GM23338 (cell line): ENCODE data around the gene KRTAP4-6. TPM values are rescaled to one million over a fixed set of nuclear protein-coding genes. Genes with fewer than 3 reads are reported as not detected.

Experiments
- ATAC-seq: fragments of 200-7000 bp; cut with Tn5 transposase; 3 replicates; pipeline ENCODE4 v1.9.1; 2020
- DNase-seq: peaks from one replicate; pipeline ENCODE4 v3.0.0-alpha.2; 2015; ENCODE audit warnings: low spot score
- H2AFZ ChIP-seq: fragments of 200-600 bp; sonication (generic); 2 replicates; pipeline ENCODE4 v1.8.0; 2016; ENCODE audit warnings: antibody characterized with exemption, mild to moderate bottlenecking, moderate library complexity
- H3F3A ChIP-seq: fragments of 200-600 bp; sonication (generic); replicated peaks from 2 replicates; pipeline ENCODE4 v1.8.0; 2017; ENCODE audit warnings: antibody characterized with exemption, mixed run types, low read depth
- H3K27ac ChIP-seq: fragments of 200-600 bp; sonication (generic); 2 replicates; pipeline ENCODE4 v1.6.1; 2016; ENCODE audit warnings: low read depth
- H3K27me3 ChIP-seq: fragments of 200-600 bp; sonication (generic); 2 replicates; pipeline ENCODE4 v1.8.0; 2016; ENCODE audit warnings: mild to moderate bottlenecking, mixed run types, moderate library complexity; ENCODE audit not compliant: insufficient read depth
- H3K36me3 ChIP-seq: fragments of 200-600 bp; sonication (generic); 2 replicates; pipeline ENCODE4 v1.8.0; 2016; ENCODE audit warnings: mild to moderate bottlenecking; ENCODE audit not compliant: insufficient read depth
- H3K4me1 ChIP-seq: fragments of 200-600 bp; sonication (generic); 2 replicates; pipeline ENCODE4 v1.8.0; 2016; ENCODE audit warnings: mild to moderate bottlenecking, moderate library complexity; ENCODE audit not compliant: insufficient read depth
- H3K4me2 ChIP-seq: fragments of 200-600 bp; sonication (generic); 2 replicates; pipeline ENCODE4 v1.7.1; 2017; ENCODE audit warnings: mixed run types
- H3K4me3 ChIP-seq: fragments of 200-600 bp; sonication (generic); 2 replicates; pipeline ENCODE4 v1.6.1; 2016; ENCODE audit warnings: mixed run types
- H3K79me2 ChIP-seq: fragments of 200-600 bp; sonication (generic); replicated peaks from 2 replicates; pipeline ENCODE4 v1.8.0; 2017; ENCODE audit warnings: mild to moderate bottlenecking; ENCODE audit not compliant: insufficient read depth
- H3K9me2 ChIP-seq: fragments of 200-600 bp; sonication (generic); 2 replicates; pipeline ENCODE4 v1.8.0; 2017; ENCODE audit not compliant: insufficient read depth
- H4K20me1 ChIP-seq: fragments of 200-600 bp; sonication (generic); replicated peaks from 2 replicates; pipeline ENCODE4 v1.8.0; 2017; ENCODE audit warnings: mild to moderate bottlenecking; ENCODE audit not compliant: insufficient read depth
- H3K27ac Mint-ChIP-seq: 2 replicates; pipeline ENCODE4 v1.8.0; 2020; ENCODE audit warnings: inconsistent platforms, mild to moderate bottlenecking, moderate library complexity, mixed read lengths
- H3K27me3 Mint-ChIP-seq: 3 replicates; pipeline ENCODE4 v1.8.0; 2022; ENCODE audit warnings: low read depth, mild to moderate bottlenecking, moderate library complexity, mixed read lengths, inconsistent platforms; ENCODE audit not compliant: insufficient read depth, poor library complexity
- H3K36me3 Mint-ChIP-seq: 3 replicates; pipeline ENCODE4 v1.8.0; 2021; ENCODE audit warnings: low read depth, mild to moderate bottlenecking, inconsistent platforms, moderate library complexity, mixed read lengths
- H3K4me1 Mint-ChIP-seq: 3 replicates; pipeline ENCODE4 v1.8.0; 2020; ENCODE audit warnings: mild to moderate bottlenecking, inconsistent platforms, mixed read lengths
- H3K4me3 Mint-ChIP-seq: 3 replicates; pipeline ENCODE4 v1.8.0; 2021; ENCODE audit warnings: moderate library complexity, mild to moderate bottlenecking, inconsistent platforms, mixed read lengths
- H3K9me3 Mint-ChIP-seq: 3 replicates; pipeline ENCODE4 v1.8.0; 2020; ENCODE audit warnings: moderate library complexity, mild to moderate bottlenecking, inconsistent platforms, mixed read lengths
- CREB1 ChIP-seq: fragments of 250-450 bp; sonication (Bioruptor Pico); IDR thresholded peaks from 2 replicates; pipeline ENCODE4 v1.5.0; 2020; ENCODE audit warnings: low read depth, mild to moderate bottlenecking, moderate library complexity
- EZH2 ChIP-seq: fragments of 200-600 bp; sonication (generic); IDR thresholded peaks from one replicate; pipeline ENCODE4 v1.8.0; 2017; ENCODE audit warnings: antibody characterized with exemption, mild to moderate bottlenecking, low read depth; ENCODE audit not compliant: unreplicated experiment
- JUNB ChIP-seq: IDR thresholded peaks from one replicate; pipeline ENCODE4 v1.6.1; 2016; ENCODE audit warnings: antibody characterized with exemption; ENCODE audit not compliant: unreplicated experiment
- NANOG ChIP-seq: IDR thresholded peaks from 2 replicates; pipeline ENCODE4 v1.6.1; 2016; ENCODE audit warnings: antibody characterized with exemption, borderline replicate concordance
- POLR2AphosphoS5 ChIP-seq: IDR thresholded peaks from 2 replicates; pipeline ENCODE4 v1.6.1; 2016; ENCODE audit warnings: antibody characterized with exemption, low read depth
- REST ChIP-seq: IDR thresholded peaks from one replicate; pipeline ENCODE4 v1.6.1; 2018; ENCODE audit warnings: antibody characterized with exemption; ENCODE audit not compliant: unreplicated experiment
- STAT1 ChIP-seq: IDR thresholded peaks from one replicate; pipeline ENCODE4 v1.6.1; 2016; ENCODE audit warnings: antibody characterized with exemption; ENCODE audit not compliant: unreplicated experiment
- ZNF331 ChIP-seq: fragments of 250-450 bp; sonication (Bioruptor Pico); IDR thresholded peaks from 2 replicates; pipeline ENCODE4 v1.5.0; 2020; ENCODE audit warnings: low read depth, mild to moderate bottlenecking, moderate library complexity
- polyA plus RNA-seq: library from polyadenylated mRNA; unstranded; fragments of >200 nt; fragmentation: Nextera tagmentation; extraction: Ambion mirVana; gene quantifications from 2 replicates; pipeline ENCODE4 v1.2.1, GENCODE V29; 2016
- total RNA-seq: library from RNA; depleted of rRNA; stranded (reverse); fragments of >200 nt; shearing (Covaris generic); gene quantifications from 2 replicates; pipeline ENCODE4 v1.2.3, GENCODE V29; 2014
- TF ChIP-seq, protein P1 (sequence below), 2 experiments: fragments of 200-600 bp in 1 of 2; sonication (generic) in 1 of 2; conservative IDR thresholded peaks; 2 replicates each; pipeline versions ENCODE4 v1.5.1 to v1.6.1; 2016 to 2017; ENCODE audit warnings: antibody characterized with exemption in 2 of 2, low read depth in 2 of 2, mild to moderate bottlenecking in 2 of 2, moderate library complexity in 1 of 2
- TF ChIP-seq, protein P2 (sequence below): IDR thresholded peaks from 2 replicates; pipeline ENCODE4 v1.6.1; 2016; ENCODE audit warnings: antibody characterized with exemption
- TF ChIP-seq, protein P3 (sequence below): fragments of 250-450 bp; sonication (Bioruptor Pico); IDR thresholded peaks from 2 replicates; pipeline ENCODE4 v1.5.0; 2020; ENCODE audit warnings: mild to moderate bottlenecking, moderate library complexity

KRTAP4-6 gene
- total and polyA plus RNA-seq, 2 experiments from 2014 or later = not detected

DNA sequence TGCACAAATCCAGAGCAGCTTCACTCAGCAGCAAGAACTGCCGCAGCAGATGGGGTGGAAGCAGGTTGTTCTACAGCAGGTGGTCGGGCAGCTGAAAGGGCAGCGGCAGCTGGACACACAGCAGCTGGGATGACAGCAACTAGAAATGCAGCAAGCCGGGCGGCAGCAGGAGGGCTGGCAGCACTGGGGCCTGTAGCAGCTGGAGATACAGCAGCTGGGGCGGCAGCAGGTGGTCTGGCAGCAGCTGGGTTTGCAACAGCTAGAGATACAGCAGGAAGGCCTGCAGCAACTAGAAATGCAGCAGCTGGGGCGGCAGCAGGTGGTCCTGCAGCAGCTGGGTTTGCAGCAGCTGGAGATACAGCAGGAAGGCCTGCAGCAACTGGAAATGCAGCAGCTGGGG lies 27.2 kb upstream of the KRTAP4-6 start (continued):
- TF ChIP-seq CREB1 (CRISPR knock-in tag) = no peak
- no peak for TF ChIP-seq JUNB
- TF ChIP-seq, protein P1, sequence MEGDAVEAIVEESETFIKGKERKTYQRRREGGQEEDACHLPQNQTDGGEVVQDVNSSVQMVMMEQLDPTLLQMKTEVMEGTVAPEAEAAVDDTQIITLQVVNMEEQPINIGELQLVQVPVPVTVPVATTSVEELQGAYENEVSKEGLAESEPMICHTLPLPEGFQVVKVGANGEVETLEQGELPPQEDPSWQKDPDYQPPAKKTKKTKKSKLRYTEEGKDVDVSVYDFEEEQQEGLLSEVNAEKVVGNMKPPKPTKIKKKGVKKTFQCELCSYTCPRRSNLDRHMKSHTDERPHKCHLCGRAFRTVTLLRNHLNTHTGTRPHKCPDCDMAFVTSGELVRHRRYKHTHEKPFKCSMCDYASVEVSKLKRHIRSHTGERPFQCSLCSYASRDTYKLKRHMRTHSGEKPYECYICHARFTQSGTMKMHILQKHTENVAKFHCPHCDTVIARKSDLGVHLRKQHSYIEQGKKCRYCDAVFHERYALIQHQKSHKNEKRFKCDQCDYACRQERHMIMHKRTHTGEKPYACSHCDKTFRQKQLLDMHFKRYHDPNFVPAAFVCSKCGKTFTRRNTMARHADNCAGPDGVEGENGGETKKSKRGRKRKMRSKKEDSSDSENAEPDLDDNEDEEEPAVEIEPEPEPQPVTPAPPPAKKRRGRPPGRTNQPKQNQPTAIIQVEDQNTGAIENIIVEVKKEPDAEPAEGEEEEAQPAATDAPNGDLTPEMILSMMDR (conservative IDR thresholded peaks at IDR 0.05; ENCODE audit: low read depth in 2 of 2) = no peak
- no peak for TF ChIP-seq EZH2
- TF ChIP-seq, protein P2, sequence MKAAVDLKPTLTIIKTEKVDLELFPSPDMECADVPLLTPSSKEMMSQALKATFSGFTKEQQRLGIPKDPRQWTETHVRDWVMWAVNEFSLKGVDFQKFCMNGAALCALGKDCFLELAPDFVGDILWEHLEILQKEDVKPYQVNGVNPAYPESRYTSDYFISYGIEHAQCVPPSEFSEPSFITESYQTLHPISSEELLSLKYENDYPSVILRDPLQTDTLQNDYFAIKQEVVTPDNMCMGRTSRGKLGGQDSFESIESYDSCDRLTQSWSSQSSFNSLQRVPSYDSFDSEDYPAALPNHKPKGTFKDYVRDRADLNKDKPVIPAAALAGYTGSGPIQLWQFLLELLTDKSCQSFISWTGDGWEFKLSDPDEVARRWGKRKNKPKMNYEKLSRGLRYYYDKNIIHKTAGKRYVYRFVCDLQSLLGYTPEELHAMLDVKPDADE = no peak
- TF ChIP-seq REST = no peak

GRCh38 chr17:41163828-41164227 lies 23.5 kb upstream of the KRTAP4-6 start:
- H3K27ac Mint-ChIP-seq = no peak overlapping the region
- peaks cover 5% of the 10 kb centered on the region; the same call in 2 of the 3 replicates for H3K4me1 Mint-ChIP-seq
- no peak overlapping the region for H3K27ac ChIP-seq
- no peaks in the 10 kb centered on the region for H3K79me2 ChIP-seq
- H3K4me3 ChIP-seq = no peak overlapping the region
- no peaks in the 10 kb centered on the region for H3K36me3 ChIP-seq
- H3K36me3 Mint-ChIP-seq = no peaks in the 10 kb centered on the region
- no peak overlapping the region for H3K4me2 ChIP-seq
- H3K9me2 ChIP-seq = no peaks in the 10 kb centered on the region
- no peak overlapping the region for H3K4me3 Mint-ChIP-seq
- no peaks in the 10 kb centered on the region; the same call in 2 of the 3 replicates for H3K9me3 Mint-ChIP-seq
- DNase-seq (no peak), ATAC-seq (no peak)
- H3F3A ChIP-seq = no peaks in the 10 kb centered on the region
- peak overlapping the region; percentile 70 for H2AFZ ChIP-seq
- peaks cover 2% of the 10 kb centered on the region for H3K27me3 Mint-ChIP-seq
- no peaks in the 10 kb centered on the region for H4K20me1 ChIP-seq
- no peaks in the 10 kb centered on the region for H3K4me1 ChIP-seq
- H3K27me3 ChIP-seq = no peaks in the 10 kb centered on the region
- no peak for TF ChIP-seq STAT1
- TF ChIP-seq POLR2AphosphoS5 = no peak
- TF ChIP-seq NANOG = no peak
- TF ChIP-seq ZNF331 (CRISPR knock-in tag) = no peak
- TF ChIP-seq, protein P3, sequence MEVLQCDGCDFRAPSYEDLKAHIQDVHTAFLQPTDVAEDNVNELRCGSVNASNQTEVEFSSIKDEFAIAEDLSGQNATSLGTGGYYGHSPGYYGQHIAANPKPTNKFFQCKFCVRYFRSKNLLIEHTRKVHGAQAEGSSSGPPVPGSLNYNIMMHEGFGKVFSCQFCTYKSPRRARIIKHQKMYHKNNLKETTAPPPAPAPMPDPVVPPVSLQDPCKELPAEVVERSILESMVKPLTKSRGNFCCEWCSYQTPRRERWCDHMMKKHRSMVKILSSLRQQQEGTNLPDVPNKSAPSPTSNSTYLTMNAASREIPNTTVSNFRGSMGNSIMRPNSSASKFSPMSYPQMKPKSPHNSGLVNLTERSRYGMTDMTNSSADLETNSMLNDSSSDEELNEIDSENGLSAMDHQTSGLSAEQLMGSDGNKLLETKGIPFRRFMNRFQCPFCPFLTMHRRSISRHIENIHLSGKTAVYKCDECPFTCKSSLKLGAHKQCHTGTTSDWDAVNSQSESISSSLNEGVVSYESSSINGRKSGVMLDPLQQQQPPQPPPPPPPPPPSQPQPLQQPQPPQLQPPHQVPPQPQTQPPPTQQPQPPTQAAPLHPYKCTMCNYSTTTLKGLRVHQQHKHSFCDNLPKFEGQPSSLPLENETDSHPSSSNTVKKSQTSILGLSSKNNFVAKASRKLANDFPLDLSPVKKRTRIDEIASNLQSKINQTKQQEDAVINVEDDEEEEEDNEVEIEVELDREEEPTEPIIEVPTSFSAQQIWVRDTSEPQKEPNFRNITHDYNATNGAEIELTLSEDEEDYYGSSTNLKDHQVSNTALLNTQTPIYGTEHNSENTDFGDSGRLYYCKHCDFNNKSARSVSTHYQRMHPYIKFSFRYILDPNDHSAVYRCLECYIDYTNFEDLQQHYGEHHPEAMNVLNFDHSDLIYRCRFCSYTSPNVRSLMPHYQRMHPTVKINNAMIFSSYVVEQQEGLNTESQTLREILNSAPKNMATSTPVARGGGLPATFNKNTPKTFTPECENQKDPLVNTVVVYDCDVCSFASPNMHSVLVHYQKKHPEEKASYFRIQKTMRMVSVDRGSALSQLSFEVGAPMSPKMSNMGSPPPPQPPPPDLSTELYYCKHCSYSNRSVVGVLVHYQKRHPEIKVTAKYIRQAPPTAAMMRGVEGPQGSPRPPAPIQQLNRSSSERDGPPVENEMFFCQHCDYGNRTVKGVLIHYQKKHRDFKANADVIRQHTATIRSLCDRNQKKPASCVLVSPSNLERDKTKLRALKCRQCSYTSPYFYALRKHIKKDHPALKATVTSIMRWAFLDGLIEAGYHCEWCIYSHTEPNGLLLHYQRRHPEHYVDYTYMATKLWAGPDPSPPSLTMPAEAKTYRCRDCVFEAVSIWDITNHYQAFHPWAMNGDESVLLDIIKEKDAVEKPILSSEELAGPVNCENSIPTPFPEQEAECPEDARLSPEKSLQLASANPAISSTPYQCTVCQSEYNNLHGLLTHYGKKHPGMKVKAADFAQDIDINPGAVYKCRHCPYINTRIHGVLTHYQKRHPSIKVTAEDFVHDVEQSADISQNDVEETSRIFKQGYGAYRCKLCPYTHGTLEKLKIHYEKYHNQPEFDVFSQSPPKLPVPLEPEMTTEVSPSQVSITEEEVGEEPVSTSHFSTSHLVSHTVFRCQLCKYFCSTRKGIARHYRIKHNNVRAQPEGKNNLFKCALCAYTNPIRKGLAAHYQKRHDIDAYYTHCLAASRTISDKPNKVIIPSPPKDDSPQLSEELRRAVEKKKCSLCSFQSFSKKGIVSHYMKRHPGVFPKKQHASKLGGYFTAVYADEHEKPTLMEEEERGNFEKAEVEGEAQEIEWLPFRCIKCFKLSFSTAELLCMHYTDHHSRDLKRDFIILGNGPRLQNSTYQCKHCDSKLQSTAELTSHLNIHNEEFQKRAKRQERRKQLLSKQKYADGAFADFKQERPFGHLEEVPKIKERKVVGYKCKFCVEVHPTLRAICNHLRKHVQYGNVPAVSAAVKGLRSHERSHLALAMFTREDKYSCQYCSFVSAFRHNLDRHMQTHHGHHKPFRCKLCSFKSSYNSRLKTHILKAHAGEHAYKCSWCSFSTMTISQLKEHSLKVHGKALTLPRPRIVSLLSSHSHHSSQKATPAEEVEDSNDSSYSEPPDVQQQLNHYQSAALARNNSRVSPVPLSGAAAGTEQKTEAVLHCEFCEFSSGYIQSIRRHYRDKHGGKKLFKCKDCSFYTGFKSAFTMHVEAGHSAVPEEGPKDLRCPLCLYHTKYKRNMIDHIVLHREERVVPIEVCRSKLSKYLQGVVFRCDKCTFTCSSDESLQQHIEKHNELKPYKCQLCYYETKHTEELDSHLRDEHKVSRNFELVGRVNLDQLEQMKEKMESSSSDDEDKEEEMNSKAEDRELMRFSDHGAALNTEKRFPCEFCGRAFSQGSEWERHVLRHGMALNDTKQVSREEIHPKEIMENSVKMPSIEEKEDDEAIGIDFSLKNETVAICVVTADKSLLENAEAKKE (CRISPR knock-in tag) = no peak
